Keratinocyte (primary cell): ENCODE data around the gene APOBEC4. TPM values are rescaled to one million over a fixed set of nuclear protein-coding genes. Genes with fewer than 3 reads are reported as not detected.

Experiments used
- DNase-seq: peaks from one replicate; pipeline ENCODE4 v3.0.0-alpha.2; 2011; ENCODE audit warnings: low read depth, missing footprints, low spot score
- FAIRE-seq: peaks from 2 replicates; lab custom pipeline; 2011; peaks lifted over from hg19 to GRCh38; lab: Jason Lieb, UNC
- H2AFZ ChIP-seq: 2 replicates; pipeline ENCODE4 v1.6.0; 2012; ENCODE audit warnings: low read length, control low read depth, inconsistent platforms; ENCODE audit not compliant: control insufficient read depth
- H3K27ac ChIP-seq: 2 replicates; pipeline ENCODE4 v1.5.1; 2011; ENCODE audit warnings: low read length; ENCODE audit not compliant: control insufficient read depth, insufficient read depth
- H3K27me3 ChIP-seq: 3 replicates; pipeline ENCODE4 v1.6.0; 2011; ENCODE audit warnings: low read length; ENCODE audit not compliant: control insufficient read depth, insufficient read depth; ENCODE audit errors: extremely low read depth
- H3K36me3 ChIP-seq, 2 experiments: 2 replicates in 1 of 2; 3 replicates in 1 of 2; pipeline ENCODE4 v1.5.1; 2011; ENCODE audit warnings: low read length in 2 of 2, mild to moderate bottlenecking in 1 of 2; ENCODE audit not compliant: control insufficient read depth in 2 of 2, insufficient read depth in 2 of 2; ENCODE audit errors: extremely low read depth in 1 of 2
- H3K4me1 ChIP-seq: 3 replicates; pipeline ENCODE4 v1.5.1; 2011; ENCODE audit warnings: low read length; ENCODE audit not compliant: control insufficient read depth, insufficient read depth; ENCODE audit errors: extremely low read depth
- H3K4me2 ChIP-seq: 3 replicates; pipeline ENCODE4 v1.6.0; 2011; ENCODE audit warnings: low read depth, low read length; ENCODE audit not compliant: control insufficient read depth, insufficient read depth; ENCODE audit errors: extremely low read depth
- H3K4me3 ChIP-seq, 3 experiments: fragments of 200-600 bp in 1 of 3; sonication (generic) in 1 of 3; 2 replicates in 2 of 3; 3 replicates in 1 of 3; pipeline ENCODE4 v1.5.1; 2011 to 2016; ENCODE audit warnings: low read length in 3 of 3, mild to moderate bottlenecking in 3 of 3, control low read depth in 2 of 3, inconsistent platforms in 1 of 3, low read depth in 1 of 3, mixed read lengths in 1 of 3, mixed run types in 1 of 3, moderate library complexity in 1 of 3; ENCODE audit not compliant: control insufficient read depth in 2 of 3, insufficient read depth in 2 of 3; ENCODE audit errors: extremely low read depth in 1 of 3
- H3K79me2 ChIP-seq: 2 replicates; pipeline ENCODE4 v1.6.0; 2012; ENCODE audit warnings: low read length; ENCODE audit not compliant: control insufficient read depth, insufficient read depth
- H3K9ac ChIP-seq: 3 replicates; pipeline ENCODE4 v1.6.0; 2011; ENCODE audit warnings: low read length; ENCODE audit not compliant: control insufficient read depth, insufficient read depth; ENCODE audit errors: extremely low read depth
- H3K9me1 ChIP-seq: 3 replicates; pipeline ENCODE4 v1.6.0; 2011; ENCODE audit warnings: low read length; ENCODE audit not compliant: control insufficient read depth, insufficient read depth; ENCODE audit errors: extremely low read depth
- H3K9me3 ChIP-seq: 2 replicates; pipeline ENCODE4 v1.5.1; 2012; ENCODE audit warnings: low read depth, low read length; ENCODE audit not compliant: control insufficient read depth
- H4K20me1 ChIP-seq: 3 replicates; pipeline ENCODE4 v1.6.0; 2011; ENCODE audit warnings: low read length; ENCODE audit not compliant: control insufficient read depth, insufficient read depth; ENCODE audit errors: extremely low read depth
- EZH2 ChIP-seq: IDR thresholded peaks from one replicate; pipeline ENCODE4 v1.6.1; 2012; ENCODE audit warnings: inconsistent platforms, mild to moderate bottlenecking, low read length, moderate library complexity
- dilution Hi-C: fragments of 300-500 bp; cut with MboI; formaldehyde crosslinking; loops from one replicate; pipeline ENCODE4 v1.7.0; 2020; ENCODE audit warnings: low sequenced_read_pairs; ENCODE audit not compliant: extremely low pct_ligation_motif_present
- polyA plus RNA-seq, 5 experiments: library from polyadenylated mRNA; depleted of rRNA in 3 of 5; stranded (reverse) in 3 of 5; stranded (forward) in 1 of 5; unstranded in 1 of 5; fragments of >200 nt; gene quantifications; 1 replicate in 1 of 5; 2 replicates in 3 of 5; 3 replicates in 1 of 5; pipeline versions ENCODE4 v1.2.1 to v1.2.3, GENCODE V29; 2011 to 2012; ENCODE audit warnings: missing spikeins in 2 of 5, low read depth in 1 of 5, low replicate concordance in 1 of 5
- TF ChIP-seq, protein P1 (sequence below), 3 experiments: IDR thresholded peaks in 1 of 3; conservative IDR thresholded peaks in 1 of 3; optimal IDR thresholded peaks in 1 of 3; 2 replicates in 2 of 3; 3 replicates in 1 of 3; pipeline versions ENCODE3 to v1.5.1; 2011; ENCODE audit warnings: low read length in 3 of 3, mild to moderate bottlenecking in 3 of 3, moderate library complexity in 2 of 3, control low read depth in 1 of 3, inconsistent platforms in 1 of 3; ENCODE audit not compliant: insufficient read depth in 2 of 3; ENCODE audit errors: extremely low read depth in 1 of 3

The APOBEC4 gene
- polyA plus RNA-seq, 1 donor (not counting 4 experiments of a cell fraction or from before 2014, with no cell fraction given) = not detected

DNA sequence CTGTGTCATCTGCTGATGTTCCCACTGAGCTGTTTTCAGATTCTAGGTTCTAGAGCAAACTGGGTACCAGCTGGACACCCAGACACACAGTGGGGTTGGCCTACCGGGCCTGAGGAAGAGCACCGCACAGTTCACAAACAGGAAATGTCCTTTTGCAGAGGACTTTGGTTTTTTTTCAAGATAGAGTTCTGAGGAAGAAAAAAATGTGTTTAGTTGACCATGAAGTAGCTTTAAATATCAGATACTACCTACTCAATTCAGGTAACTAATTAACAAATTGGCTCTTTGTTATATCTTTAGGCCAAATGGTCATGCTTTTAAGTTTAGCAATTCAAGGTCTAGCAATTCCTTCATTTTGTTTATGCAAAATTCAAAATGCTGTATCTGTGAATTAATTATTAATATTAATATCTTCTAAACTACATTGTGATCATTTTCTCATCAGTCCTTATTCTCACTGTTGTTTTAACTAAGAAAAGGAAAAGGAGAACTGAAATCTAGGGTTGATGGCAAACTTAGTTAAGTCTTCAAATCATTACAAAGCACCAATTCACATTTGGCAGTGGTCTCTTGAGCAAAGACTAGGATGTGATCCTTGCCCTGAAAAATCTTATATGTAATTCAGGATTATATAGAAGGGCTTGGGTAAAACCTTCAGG lies 45.7 kb downstream of the APOBEC4 start:
- Histone ChIP-seq H3K4me2 (no peak overlapping the region), H3K9ac (peak overlapping the region; percentile 67), H3K4me1 (peaks cover 30% of the 10 kb centered on the region), H3K79me2 (no peaks in the 10 kb centered on the region), H3K27me3 (no peaks in the 10 kb centered on the region), H3K36me3 (no peaks in the 10 kb centered on the region), H3K9me1 (no peaks in the 10 kb centered on the region), H3K4me3 (no peak overlapping the region), H2AFZ (no peak overlapping the region), H3K9me3 (no peaks in the 10 kb centered on the region), H3K27ac (peak overlapping the region; percentile 98), H4K20me1 (no peaks in the 10 kb centered on the region)
- dilution Hi-C loops = no loop called here
- DNase-seq (no peak), FAIRE-seq (no peak)
- TF ChIP-seq EZH2 = no peak
- TF ChIP-seq, protein P1, sequence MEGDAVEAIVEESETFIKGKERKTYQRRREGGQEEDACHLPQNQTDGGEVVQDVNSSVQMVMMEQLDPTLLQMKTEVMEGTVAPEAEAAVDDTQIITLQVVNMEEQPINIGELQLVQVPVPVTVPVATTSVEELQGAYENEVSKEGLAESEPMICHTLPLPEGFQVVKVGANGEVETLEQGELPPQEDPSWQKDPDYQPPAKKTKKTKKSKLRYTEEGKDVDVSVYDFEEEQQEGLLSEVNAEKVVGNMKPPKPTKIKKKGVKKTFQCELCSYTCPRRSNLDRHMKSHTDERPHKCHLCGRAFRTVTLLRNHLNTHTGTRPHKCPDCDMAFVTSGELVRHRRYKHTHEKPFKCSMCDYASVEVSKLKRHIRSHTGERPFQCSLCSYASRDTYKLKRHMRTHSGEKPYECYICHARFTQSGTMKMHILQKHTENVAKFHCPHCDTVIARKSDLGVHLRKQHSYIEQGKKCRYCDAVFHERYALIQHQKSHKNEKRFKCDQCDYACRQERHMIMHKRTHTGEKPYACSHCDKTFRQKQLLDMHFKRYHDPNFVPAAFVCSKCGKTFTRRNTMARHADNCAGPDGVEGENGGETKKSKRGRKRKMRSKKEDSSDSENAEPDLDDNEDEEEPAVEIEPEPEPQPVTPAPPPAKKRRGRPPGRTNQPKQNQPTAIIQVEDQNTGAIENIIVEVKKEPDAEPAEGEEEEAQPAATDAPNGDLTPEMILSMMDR (optimal IDR thresholded peaks at IDR 0.05 in 1 of 3, IDR thresholded peaks at IDR 0.05 in 1 of 3, conservative IDR thresholded peaks at IDR 0.05 in 1 of 3; ENCODE audit: extremely low read depth in 1 of 3, insufficient read depth in 2 of 3, low read length in 3 of 3) = no peak

GRCh38 chr1:183605904-183606303 lies 47.2 kb downstream of the APOBEC4 start:
- Histone ChIP-seq H3K27me3 (no peaks in the 10 kb centered on the region), H3K9me1 (no peaks in the 10 kb centered on the region), H2AFZ (no peak overlapping the region), H3K36me3 (no peaks in the 10 kb centered on the region), H3K4me2 (no peak overlapping the region), H3K27ac (no peak overlapping the region), H3K79me2 (no peaks in the 10 kb centered on the region), H3K9me3 (no peaks in the 10 kb centered on the region), H3K4me1 (peaks cover 30% of the 10 kb centered on the region), H3K9ac (no peak overlapping the region), H4K20me1 (no peaks in the 10 kb centered on the region), H3K4me3 (no peak overlapping the region)
- FAIRE-seq (no peak), DNase-seq (no peak)
- no peak for TF ChIP-seq EZH2
- TF ChIP-seq, protein P1 (optimal IDR thresholded peaks at IDR 0.05 in 1 of 3, IDR thresholded peaks at IDR 0.05 in 1 of 3, conservative IDR thresholded peaks at IDR 0.05 in 1 of 3; ENCODE audit: extremely low read depth in 1 of 3, insufficient read depth in 2 of 3, low read length in 3 of 3) = no peak
- dilution Hi-C loops = no loop called here
